DMS114 treated with DMSO at 0.1 percent for 48 hours (cell line): Measurements from ENCODE around the gene EGFLAM.
A peak's percentile ranks its signal among the peaks of the same experiment; 100 is the strongest.
"Not testable (repeated sequence)": the region's sequence is repeated elsewhere in the genome, so short reads cannot be mapped to it uniquely, and the experiment has no call there.

Experiments
- DNase-seq: peaks from one replicate; lab custom pipeline; 2025; ENCODE audit not compliant: unreplicated experiment; lab: John Stamatoyannopoulos, UW

Gene EGFLAM

DNA sequence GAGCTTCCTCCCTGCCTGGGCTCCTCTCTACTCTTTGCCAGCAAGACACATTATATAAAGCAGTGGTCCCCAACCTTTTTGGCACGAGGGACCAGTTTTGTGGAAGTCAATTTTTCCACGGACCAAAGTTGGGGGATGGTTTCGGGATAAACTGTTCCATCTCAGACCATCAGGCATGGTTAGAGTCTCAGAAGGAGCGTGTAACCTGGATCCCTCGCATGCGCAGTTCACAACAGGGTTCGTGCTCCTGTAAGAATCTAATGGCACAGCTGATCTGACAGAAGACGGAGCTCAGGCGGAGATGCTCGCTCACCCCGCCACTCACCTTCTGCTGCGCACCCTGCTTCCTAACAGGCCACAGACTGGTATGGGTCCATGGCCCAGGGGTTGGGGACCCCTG, 155.3 kb downstream of the EGFLAM start:
- DNase-seq: no peak

DNA sequence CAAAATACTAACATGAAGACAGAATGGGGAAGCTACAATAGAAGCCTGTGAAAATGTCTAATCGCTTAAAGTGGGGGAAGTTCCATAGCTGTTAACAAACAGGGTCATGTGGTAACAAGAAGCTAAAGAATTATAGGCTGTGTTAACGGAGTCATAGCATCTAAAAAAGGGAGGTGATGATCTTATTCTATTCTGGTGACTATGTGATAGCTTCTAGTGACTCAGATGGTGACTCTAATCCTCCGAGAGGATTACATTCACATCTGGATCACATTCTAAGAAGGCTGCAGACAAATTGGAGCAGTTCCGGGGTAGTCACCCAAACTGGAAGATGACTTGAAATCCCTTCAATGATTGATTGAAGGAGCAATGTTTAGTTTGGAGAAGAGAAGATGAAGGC, 156.0 kb downstream of the EGFLAM start:
- no peak for DNase-seq

DNA sequence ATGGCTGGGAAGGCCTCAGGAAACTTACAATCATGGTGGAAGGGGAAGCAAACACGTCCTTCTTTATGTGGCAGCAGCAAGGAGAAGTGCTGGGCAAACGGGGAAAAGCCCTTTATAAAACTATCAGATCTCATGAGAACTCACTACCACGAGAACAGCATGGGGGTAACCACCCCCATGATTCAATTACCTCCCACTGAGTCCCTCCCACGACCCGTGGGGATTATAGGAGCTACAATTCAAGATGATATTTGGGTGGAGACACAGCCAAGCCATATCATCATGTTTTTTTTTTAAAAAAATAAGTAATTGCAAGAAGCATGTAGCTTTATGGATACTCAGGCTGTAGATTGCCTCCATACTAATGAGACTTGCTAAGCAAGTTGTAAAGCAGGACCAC, 157.4 kb downstream of the EGFLAM start:
- not testable (repeated sequence) for DNase-seq

DNA sequence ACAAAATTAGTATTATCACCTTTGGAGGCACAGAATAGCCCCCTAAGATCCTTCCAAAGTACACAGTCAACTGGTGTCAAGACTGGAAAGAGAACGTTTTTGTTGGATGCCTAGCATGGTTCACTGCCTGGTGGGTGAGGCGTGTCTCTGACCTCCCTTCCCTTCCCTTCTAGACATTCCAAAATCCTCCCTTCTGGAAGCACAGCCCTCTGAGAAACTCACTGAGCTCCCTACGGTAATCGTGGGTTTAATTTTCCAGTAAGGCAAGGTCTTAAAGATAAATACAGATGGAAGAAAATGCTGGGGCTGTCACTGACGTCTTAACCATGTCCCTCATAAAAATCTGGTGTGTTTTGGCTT, 159.3 kb downstream of the EGFLAM start:
- no peak for DNase-seq

- no peak for DNase-seq
Measured at GRCh38 chr5:38420246-38420645, 161.9 kb downstream of the EGFLAM start.

- peak; percentile 31 for DNase-seq
Measured at GRCh38 chr5:38420691-38421390, 162.5 kb downstream of the EGFLAM start.

- no peak for DNase-seq
Measured at GRCh38 chr5:38422622-38423021, 164.3 kb downstream of the EGFLAM start.

GRCh38 chr5:38423276-38424147, 165.2 kb downstream of the EGFLAM start:
- DNase-seq: no peak

DNA sequence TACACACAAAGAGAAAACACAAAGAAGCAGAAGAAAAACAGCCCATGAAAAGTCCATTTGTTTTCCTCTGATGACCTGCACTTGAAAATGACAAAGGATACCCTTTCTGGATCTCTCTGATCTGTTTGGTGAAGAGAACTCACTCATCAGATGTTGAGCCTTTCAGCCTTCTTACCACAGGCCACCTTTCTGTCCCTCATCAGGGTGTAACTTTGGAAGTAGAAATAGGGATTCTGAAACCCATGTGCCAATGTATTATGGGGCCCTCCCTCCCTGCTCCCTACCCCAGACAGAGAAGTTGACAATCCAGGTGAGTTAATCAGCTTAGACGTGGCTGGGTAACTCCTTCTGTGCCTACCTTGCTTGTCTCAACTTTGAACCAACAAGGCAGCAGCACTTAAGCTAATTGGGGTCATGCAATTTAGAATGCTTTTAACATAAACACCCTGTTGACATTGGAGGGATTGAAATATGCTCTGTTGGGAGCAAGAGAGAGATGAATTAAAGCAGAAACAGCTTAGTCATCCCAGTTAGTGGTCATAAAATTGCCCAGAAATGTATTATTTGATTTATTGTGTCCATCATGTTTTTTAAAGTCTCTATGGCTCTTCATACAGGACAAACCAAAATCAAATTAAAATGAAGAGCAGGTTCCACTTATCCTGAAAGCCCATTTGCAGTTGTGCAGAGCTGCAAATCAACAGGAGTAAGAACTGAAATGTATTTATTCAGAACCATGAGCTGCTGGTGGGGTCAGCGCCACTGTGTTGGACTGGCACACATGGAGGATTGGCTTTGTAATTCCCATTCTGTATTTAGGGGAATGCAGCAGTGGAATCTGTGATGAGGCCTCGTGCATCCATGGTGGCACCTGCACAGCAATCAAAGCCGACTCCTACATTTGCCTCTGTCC, 166.0 kb downstream of the EGFLAM start:
- no peak for DNase-seq

DNA sequence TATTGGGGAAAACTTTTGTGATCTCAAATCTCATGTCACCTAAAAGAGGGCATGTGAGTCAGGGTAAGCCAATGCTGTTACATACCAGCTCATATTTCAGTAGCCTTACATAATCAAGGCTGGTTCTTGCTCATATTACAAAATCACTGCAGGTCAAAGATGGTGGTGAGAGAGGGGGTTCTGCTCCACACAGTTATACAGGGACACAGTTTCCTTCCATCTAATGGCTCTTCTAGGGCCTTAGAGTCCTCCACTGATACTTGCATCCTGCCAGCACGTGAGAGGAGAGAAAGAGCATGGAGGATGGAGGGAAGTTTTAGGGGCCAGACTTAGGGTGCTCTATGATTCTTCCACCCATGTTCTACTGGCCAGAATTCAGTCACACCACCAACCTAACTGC, 168.1 kb downstream of the EGFLAM start:
- DNase-seq: no peak

DNA sequence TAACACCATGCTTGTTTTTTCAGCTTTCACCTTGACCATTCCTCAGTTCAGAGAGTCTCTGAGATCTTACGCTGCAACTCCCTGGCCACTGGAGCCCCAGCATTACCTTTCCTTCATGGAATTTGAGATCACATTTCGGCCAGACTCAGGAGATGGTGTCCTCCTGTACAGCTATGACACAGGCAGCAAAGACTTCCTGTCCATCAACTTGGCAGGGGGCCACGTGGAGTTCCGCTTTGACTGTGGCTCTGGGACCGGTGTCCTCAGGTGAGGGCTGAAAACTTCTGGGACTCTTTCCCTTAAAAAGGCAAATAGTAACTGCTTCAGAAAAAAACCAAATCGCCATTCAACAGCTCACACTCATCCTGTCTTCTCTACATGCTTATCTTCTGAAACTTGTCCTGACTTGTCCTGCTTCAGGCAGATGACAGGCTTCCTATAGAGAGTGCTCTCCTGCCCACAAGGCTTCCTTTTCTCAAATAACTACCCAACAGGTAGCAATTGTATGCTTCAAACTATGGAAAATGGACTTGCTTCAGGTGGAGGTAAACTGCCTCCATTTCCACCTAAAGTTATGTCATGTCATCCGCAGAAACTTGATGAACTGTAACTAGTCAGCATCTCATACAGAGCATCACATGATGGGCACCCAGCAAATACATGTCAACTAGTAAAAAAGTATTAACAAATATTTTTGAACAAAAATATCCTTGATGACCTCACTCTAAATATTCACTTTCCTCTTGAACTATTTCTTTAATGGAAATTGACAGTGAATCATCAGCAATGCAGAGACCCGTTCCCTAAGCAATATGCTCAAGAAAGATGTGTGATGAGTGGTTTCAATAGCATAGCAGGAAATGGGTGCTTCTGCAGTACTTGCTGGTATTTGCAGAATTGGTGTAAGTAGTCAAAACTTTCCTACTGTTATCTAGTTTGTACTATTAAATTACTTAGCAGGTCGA, 168.9 kb downstream of the EGFLAM start:
- DNase-seq: no peak

DNA sequence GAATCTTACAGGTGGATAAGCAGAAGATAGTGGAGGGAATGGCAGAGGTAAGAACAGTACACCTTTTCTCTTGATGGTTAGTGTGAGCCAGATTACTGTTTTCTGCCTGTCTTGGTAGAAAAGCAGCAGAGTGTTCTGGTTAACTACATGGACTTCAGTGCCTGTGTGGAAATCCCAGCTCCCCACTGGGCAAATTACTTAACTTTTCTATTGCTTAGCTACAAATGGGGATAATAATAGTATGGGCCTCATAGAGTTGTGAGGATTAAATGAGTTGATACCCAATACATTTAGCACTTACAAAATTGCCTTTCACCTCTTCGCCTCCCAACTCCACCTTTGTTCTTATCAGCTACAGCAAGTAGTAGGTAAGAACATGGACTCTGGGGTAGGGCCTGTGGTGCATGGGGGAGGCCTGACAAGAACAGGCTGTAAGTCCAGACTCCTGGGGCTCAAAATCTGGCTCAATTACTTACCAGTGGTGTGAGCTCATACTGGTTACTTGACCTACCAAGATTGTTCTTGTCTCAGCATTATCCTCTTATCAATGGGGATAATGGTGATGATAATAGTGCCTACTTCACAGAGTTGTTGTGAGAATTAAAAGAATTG, 173.0 kb downstream of the EGFLAM start:
- DNase-seq: no peak

DNA sequence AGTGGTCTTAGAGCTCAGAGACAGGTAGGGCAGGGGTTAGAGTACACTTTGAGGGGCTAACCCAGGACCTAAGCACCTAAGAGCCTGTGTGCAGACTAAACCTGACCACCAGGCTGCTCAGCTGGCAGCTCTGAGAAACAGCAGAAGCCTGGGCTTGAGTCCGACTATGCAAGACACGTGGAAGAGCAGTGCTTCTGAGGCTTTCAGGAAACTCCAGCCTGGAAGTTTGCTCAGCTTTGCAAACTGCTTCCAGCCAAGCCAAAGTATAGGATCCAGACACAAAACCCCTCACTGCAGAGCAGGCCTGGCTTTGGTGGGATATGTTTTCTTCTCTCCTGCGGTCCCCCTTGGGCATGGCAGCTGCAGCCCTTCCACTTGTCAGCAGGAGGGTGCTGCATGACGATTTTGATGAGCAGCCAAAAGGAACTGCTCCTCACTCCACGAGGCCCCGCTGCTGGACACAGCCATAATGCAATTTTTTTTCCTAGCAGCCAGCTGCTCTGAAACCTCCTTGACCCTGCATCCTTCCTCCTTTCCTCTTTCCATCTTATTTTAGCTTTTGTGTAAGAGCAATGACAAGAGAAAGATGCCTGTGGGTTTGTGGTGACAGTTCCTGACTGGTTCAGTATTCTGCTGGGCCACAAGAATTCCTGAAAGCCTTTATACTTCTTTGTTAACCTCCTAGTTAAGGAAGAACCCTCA, 175.0 kb downstream of the EGFLAM start:
- DNase-seq: no peak

DNA sequence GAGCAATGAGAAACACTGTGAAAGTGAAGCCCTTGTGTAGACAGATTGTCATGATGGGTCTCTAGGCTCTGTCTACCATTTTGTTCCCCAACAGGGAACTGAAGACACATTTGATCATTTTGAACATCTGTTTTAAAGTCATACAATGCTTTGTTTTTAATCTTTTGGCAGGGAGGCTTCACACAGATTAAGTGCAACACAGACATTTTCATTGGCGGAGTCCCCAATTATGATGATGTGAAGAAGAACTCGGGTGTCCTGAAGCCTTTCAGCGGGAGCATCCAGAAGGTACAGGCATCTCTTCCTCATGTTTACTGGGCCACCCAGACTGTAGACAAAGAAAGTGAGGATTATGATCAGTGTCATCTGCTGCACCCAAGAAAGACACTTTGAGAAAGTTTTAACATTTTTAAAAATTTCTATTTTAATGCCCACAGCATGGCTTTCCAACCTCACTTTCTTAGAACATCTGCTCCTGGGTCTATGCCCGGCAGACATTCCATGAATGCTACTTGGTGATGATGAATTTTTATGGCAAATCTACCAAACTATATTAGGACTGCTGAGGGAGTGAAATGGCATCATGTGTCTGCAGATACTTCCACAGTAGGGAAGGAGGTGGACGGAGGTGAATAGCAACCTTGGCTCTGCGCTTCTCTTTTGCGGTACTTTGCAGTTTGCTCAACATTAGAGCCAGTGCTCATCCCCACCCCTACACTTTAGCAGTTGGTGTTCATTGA, 176.8 kb downstream of the EGFLAM start:
- no peak for DNase-seq

DNA sequence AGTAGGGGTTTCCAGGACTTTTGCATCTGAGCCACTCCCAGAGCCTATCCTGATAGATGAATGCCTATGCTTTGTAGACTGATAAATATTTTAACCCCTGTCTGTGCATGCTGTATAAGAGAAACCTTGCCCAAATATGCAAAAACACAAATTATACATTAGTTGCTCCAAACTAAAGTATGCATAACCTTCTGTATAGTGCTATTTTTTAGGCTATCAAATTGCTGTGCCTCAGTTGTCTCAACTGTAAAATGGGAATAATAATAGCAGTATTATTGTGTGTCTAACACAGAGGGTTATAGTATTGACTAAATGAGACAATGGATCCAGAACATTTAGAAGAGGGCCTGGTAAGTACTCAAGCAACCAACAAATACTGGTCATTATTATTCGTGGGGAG, 180.4 kb downstream of the EGFLAM start:
- DNase-seq: no peak

GRCh38 chr5:38441453-38442246, 183.3 kb downstream of the EGFLAM start:
- peak; percentile 84 for DNase-seq

DNA sequence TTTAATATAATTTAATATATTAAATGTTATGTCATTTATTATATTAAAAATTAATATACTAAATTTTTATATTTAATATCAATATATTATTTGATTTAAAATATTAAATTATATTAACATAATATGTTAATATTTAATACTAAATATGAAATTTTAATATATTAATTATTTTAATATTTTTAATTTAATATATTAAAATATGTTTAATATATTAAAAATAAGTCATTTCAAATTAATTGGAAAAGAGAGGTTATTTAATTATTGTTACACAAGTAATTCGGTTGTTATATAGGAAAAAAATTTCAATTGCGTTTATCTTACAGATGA, 183.9 kb downstream of the EGFLAM start:
- DNase-seq: no peak

GRCh38 chr5:38443390-38443789, 185.0 kb downstream of the EGFLAM start:
- DNase-seq: no peak
